HG02970 (cell line): ENCODE measurements around the gene UXT.

Source experiments
- ATAC-seq: cut with Tn5 transposase; IDR thresholded peaks from one replicate; pipeline ENCODE4 v1.9.1; 2021; ENCODE audit warnings: mild to moderate bottlenecking, moderate library complexity, moderate number of reproducible peaks; ENCODE audit not compliant: unreplicated experiment, low FRiP score

The UXT gene

DNA sequence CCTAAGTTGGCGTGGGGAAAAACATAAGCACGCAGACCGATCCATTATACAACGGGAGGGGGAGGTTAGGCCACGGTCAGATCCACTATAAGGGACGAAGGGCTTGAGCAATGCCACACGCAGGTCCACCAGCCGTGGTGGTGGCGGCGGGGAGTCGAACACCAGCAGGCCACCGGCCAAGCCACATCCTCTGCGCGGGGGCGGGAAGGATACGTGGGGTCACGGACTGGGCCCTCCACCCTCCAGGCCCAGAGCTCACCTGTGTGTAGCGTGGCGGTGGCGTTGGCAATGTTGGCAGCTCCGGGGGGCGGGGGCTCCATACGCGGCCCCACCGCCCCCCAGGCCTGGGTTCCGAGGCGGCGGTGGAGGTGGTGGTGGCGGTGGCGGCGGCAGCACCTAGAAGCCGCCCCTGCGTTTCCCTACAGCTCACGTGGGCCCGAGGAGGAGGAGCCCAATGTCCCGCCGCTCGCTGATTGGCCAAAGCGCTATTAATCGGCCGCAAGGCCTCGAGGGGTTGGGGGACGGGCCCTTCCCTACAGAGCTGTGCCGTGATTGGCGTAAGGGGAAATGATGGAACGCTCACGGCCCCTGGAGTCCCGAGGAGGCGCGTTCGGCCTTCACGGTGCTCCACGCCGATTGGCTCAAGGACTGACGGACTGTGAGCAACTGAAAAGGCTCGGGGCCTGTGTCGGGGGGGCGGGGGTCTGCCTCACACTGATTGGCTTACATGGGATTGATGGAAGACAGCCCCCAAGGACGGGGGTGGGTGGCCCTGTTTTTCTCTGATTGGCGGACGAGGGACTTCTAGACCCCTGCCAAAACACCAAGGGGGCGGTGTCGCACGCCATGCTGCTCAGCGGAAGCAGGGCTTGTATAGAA, 8.6 kb downstream of the UXT start, which contains the start of gene ELK1:
Gene ELK1 (minus strand): TSS at position 400 of the 879 bp plus-strand sequence. CDS start 9,122 bp downstream, outside the sequence.
- ATAC-seq: peak; percentile 92

DNA sequence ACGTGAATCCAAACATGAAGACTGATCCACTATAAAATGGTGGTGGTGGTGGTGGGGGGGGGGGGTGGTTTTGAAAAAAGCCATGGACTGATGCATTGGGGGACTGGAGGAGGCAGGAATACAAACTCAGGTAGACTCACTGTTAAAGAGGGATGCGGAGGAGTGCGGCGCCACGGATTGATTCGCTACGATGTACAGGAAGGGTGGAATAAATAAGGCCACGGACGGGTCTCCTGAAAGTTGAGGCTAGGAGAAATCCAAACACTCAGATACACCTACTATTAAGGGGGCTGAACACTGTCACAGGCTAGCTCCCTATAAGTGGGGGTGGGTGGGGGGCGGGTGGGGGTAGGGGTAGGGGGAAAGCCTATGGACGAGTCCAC, 9.2 kb downstream of the UXT start:
- ATAC-seq: no peak

DNA sequence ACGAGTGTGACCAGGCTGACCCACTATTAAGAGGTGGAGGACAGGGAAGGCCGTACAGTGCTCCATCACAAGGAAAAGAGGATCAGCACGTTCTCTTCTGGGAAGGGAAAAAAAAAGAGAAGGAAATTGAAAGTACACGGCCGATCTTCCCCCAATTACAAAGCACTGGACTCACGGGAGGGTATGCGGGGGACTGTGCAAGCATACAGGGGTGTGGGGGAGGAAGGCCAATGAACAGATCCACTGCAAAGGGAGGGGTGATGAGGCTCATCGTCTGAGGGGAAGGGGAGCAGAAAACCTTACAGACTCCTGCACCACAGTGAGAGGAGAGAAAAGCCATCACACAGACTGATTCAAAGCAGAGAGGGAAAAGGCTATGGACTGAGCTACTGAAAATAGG, 9.7 kb downstream of the UXT start:
- ATAC-seq: no peak

DNA sequence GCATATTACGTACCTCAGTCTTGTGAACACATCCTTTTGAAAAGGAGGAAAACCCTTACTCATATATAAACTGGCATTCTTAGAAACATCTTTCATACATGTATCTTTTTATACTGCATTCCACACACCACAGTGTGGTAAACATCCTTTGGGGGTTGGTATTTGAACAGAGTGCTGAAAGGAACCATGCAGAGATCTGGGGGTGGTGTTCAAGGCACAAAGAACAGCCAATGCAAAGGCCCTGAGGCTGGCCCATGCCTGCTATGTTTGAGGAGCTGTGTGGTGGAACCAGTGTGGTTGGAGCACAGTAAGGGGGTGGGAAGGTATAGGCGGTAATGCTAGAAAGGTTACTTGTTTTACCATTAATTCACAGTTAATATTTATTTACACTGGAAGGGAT, 10.6 kb downstream of the UXT start:
- ATAC-seq: no peak

DNA sequence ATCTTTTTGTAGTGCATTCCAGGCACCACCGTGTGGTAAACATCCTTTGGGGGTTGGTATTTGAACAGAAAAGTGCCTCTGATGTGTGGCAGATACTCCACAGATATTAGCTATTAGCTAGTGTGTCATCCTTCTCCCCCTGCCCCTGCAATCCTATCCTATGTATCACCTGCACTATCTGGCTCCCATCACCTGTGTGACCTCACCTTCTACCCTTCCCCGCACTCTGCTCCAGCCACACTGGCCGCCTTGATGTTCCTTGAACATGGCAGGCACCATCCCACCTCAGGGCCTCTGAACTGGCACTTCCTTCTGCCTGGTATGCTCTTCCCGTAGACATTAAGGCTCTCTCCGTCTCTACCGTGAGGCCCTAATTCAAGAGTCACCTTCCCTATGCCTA, 12.3 kb downstream of the UXT start:
- no peak for ATAC-seq

DNA sequence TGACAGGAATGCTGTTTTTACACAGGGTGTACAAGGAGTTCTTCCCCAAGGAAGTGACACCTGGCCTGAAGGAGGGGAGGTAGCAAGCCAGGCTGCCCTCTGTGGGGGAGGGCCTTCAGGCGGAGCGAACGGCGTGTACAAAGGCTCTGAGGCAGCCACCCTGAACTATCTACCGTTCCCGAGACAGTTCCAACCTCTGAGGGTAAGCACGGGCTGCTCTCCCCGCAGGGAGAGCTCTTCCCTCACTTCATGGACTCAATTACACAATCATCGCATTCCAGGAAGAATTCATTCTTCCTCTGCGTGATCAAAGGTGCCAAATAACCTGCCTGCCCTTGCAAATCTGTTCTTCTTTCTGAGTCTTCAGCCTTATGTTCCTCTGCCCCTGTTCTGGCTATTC, 13.4 kb downstream of the UXT start:
- ATAC-seq: no peak

DNA sequence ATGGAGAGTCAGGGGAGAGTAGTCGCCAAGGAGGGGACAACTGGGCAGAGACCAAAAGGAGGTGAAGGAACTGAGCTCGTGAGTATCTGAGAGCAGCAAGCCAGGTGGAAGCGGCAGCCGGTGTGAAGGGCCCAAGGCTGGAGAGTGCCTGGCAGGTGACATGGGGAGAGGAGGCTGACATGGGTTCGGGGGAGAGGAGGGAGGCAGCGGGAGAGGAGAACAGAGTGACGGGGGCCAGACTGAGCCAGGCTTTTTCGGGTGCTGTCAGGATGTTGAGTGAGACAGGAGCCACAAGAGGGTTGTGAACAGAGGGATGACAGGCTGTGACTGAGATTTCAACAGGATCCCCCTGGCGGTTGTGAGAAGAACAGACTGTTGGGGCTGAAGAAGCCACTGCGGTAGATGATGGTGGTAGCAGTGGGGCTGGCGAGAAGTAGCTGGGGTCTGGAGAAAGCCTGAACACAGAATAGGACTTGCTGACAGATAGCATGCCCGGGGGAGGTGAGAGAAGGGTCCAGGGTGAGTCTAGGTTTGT, 14.4 kb downstream of the UXT start:
- no peak for ATAC-seq

DNA sequence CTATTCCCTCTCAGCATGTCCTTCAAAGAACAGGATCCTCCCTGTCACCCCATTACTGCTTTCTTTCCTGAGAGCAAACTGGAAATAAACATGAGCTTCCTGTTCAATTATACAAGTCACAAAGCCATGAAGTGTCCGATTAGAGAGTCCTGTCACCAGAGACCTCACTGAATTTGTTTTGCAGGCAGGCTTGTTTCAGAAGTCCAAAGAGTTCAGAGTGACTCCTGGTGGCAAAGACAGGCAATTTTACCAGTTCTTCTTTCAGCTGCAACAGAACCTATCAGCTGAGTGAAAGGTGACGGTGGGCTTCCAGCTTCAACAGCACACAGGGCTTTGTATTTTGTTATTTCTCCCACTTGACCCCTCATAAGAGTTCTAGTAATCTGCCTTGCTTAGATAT, 15.1 kb downstream of the UXT start:
- no peak for ATAC-seq

DNA sequence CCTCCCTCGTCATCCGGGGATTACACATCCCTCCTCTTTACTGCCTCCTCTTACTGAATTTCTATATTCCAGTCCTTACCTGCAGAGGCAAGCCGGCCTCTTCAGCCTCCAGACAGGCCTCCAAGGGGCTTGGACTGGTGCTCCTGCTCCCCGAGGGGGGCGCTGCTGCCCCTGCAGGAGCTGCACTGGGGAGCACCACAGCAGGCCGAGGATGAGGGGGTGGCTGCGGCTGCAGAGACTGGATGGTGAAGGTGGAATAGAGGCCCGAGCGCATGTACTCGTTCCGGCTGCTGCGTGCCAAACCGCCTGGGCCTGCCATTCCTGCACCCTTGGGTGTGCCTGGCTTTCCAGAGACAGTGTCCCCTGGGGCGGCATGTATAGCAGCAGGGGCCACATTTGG, 20.2 kb downstream of the UXT start:
- no peak for ATAC-seq

DNA sequence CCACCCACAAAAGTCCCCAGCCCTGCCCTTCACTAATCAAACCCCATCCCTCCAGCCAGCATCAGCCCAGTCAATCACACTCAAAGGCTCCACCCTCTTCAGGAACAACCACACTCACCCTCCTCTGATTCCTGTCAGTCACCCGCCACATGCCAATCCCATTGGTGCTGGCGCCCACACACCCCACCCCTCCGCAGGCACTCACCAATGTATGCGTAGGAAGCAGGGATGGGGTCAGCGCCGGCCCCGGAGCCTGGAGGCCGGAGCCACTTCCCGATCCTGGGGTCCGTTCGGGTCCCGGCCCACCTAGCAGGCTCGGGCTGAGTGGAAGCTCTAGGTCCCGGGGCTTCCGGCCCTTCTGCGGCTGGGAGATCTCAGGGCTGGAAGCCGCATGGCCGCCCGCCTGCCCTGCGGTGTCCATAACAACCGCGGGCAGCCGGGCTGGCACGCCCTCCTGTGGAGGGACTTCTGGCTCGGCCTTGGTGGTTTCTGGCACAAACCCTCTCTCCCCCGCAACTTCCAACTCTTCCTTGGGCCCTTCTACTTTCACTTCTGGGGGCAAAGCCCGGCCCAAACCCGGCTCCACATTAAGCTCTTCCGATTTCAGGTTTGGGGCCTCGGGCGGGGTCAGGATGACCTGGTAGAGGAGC, 21.3 kb downstream of the UXT start:
- ATAC-seq: no peak

DNA sequence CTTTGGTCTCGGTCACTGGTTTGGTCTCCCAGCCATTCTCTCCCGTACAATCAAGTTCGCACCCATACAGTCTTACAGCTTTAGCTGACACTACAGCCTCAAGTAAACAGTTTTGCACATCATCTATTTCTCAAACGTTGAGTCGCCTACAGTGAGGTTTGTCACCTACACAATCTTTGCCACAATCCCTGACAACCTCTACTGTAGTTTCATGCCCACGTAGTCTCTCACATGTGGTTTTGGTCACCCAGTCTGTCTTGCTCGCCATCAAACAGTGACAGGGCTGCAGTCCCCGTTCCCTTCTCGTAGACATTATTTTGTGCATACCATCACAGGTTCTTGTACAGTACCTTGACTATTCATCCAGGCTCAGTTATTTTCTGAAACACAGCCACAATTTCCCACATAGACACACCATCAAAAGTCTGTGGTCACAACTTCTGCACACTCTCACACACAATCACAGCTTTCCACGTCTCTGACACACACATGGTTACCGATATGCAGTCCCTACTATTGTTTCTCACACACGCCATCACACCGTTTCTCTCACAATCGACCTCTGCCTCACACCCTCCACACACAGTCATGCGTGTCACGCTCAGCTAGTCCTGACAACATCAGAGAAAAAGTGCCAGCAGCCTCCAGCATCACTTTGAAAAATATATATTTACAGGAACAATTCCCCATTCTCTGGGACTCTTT, 24.0 kb downstream of the UXT start:
- ATAC-seq: no peak

DNA sequence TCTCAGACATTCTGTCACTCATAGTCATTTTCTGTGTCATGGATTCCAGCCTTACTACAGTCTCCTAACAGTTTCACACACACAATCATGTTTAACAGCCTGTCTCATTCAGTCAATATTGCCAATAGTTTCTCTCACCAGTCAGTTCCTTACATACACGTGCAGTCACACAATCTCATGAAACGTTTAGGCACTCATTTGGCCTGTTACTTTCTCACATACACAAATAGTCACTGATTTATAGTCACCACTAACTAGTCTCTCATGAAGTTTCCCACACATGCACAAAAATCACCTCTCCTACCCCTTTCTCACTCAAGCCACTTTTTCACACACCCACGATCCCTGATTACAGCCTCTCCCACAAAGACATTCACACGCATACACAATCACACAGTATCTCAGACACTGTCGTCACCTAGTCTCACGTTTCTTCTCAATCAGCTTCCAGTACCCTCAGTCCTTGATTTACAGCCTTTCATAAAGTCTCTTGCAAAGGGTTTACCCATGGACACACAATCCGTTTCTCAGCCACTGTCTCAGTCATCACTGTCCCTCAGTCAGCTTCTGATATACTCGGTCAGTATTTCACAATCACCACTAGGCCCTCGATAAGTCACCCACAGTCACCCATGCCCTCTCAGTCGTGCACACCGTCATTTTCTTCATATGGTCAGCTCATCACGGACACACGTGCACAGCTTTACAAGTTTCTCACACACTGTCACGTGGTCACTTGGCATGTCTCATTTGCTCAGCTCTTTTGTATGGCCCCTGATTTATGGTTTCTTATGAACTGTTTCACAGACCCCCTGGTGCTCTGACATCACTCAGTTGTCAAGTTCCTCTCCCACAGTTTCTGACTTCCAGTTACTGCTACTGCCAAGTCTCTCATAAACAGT, 25.0 kb downstream of the UXT start:
- ATAC-seq: no peak

DNA sequence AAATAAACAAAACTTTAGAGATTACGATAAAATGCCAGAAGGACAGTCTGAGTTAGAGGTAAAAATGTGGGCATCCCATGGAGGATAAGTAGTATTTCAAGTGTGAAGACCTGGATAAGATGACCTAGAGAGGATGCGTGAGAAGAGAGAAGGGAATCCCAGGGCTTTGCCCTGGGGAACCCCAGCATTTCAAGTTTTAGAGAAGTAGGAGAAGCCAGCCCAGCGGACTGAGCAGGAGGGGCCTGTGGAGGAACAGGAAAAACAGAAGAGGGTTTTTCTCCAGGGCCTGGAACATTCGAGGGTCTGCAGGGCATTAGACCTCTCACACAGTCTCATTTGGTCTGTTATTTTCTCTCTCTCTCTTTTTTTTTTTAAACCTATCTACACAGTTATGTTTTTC, 26.3 kb downstream of the UXT start:
- ATAC-seq: no peak

DNA sequence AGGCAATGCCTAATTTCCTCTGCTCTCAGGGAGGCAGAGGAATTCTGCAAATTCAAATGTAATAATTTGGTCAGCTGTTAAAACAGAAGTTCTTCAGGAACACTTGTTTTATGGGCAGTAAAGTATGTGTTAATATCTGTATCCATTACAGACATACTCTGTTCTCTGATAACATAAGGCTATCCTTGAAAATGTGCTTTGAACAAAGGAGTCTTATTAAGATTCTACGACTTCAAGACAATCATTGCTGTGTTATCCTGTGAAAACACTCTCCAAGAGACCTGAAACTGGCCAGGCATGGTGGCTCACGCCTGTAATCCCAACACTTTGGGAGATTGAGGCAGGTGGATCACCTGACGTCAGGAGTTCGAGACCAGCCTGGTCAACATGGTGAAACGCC, 27.3 kb downstream of the UXT start:
- no peak for ATAC-seq

DNA sequence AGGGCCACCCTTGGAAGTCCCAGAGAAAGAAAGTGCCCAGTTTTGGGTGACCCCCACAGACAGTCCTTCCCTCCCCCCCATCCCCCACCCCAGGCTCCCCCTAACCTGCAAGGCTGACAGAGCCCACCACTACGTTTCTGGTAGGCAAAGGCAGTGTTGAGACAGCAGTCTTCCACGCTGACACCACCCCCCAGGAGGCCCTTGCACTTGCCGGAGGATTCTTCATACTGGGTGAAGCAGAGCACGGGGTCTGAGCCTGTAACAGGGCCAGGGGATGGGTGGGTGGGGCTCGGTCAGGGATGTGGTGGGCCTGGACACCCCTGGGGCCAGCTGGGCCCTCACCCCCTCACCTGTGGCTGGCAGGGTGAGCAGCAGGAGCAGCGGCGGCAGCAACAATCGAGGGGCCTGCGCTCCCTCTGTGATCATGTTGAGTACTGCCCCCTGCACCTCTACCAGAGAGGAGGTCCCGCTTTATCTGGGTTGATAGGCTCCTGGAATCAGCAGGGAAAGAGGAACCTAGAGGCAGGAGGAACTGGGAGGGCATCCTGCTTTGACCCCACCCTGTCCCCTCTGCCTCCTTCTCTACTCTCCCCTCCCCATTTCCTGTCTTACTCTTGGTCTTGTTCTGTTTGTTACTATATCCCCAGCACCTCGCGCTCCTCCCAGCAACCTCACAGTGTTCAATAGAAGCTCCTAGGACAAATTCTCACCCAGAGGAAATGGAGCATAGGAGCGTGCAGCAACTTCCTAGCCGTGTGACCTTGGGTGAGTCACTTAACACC, 29.4 kb downstream of the UXT start, which contains the start of gene CFP:
Gene CFP (minus strand): TSS at position 512 of the 782 bp plus-strand sequence. CDS start 86 bp downstream, at position 426.
- ATAC-seq: no peak

DNA sequence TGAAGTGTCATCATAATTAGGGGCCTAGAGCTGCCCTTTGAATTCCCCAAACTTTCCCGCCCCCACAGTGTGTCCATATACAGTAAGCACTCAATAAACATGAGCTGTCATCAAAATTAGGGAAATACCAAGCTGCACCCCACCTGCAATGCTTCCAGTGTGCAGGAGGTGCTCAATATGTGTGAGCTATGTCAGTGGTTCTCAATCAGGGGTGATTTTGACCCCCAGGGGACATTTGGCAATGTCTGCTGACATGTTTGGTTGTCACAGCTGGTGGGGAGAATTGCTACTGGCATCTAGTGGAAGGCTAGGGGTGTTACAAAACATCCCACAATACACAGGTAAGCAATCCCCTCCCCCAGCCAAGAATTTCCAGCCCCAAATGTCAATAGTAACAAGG, 30.0 kb downstream of the UXT start:
- ATAC-seq: no peak

DNA sequence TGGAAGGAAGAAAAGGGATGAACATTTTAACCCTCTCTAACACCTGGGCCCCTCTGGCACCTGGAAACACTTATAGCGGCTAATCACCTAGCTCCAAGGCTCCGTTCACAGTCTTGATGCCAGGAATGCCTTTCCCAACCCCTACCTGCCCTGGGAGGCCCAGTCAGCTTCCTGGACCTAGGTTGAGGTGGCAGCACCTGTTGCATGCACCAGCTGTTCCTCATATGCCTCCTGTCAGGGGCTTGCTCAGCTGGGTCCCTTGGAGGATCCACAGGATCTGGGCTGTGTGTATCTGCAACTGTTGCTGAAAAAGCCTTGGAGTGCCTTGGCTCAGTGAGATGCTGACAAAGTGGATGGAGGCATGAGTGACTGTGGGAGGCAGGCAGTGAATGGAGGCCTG, 33.6 kb downstream of the UXT start:
- no peak for ATAC-seq

DNA sequence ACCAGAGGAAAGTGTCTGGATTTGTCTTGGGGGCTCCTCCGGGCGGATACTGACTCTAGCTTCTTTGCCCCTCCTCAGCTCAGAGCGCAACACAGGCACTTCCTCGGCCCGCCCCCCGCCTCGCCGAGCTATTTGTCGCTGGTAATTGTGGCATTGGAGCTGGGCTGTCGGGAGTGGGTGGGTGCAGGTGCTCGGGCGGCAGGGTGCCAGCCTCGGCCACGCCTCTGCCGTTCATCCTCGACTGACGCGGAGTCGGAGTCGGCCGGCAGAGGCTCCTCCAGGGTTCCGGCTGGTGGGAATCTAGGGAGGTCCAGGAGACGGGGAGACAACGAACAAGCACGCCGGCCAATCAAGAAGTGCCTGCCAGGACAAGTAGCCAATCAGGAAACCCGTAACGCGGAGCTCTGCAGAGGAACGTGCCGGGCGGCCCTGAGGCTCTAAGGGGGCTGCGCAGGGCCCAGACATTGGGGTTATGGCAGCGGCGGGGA, 35.4 kb downstream of the UXT start:
- ATAC-seq: no peak

DNA sequence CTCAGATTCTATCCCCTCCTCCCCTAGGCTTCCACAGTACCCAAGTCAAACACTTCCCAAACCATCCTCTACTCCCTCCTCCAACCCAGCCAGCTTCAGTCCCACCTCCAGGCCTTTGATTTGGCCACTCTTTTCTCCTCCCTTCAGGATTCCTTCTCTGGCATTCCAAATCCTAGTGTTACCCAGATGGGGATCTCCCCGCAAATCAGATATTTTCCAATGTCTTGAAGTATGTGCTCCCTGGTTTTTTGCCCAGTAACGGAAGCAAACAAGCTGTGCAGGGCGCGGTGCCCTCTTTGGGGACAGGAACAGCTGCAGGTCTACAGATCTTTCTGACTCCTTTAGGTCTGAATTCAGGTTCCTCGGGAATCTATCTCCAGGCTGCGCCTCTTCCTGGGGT, 37.1 kb downstream of the UXT start:
- no peak for ATAC-seq
